ENCODE data around the gene RFX7.

RFX7 gene

DNA sequence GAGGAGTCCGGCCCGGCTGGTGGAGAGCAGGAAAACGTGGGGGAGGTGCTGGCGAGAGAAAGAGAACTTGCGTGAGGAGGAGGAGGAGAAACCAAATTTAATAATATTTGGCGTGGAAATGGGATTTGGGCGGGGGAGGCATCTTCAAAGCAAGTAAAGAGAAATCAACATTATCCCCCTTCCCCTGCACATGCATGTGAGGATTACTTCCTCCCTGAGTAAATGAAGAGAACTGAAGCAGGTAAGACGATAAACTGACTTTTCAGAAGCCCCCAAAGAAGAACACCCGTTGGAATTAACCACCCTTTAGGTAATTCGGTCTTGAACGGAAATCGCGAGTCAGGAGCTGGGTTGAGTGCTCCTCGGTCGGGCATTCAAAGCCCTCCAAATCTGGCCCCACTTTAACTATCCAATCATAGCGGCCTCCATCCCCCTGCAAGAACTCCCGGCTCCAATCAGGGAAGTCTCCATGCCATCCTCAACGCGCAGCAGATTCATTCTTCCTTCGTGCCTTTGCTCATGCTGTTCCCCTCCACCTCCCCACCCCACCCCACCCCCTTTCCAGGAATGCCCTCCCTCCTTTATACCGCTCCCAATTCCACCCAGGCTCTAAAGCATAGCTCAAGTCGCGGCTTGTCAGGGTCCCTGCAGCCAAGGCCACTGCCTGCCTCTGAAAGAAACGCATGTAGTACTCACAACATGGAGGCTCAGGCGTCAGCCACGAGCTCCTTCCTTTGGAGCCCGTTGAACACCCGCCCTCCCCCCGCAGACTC, 545 bp upstream of the RFX7 start:
- peak; percentile 7 to 11 (median 10) for DNase-seq (ENCODE audit: low read depth in 2 of 3, low spot score in 2 of 3)

DNA sequence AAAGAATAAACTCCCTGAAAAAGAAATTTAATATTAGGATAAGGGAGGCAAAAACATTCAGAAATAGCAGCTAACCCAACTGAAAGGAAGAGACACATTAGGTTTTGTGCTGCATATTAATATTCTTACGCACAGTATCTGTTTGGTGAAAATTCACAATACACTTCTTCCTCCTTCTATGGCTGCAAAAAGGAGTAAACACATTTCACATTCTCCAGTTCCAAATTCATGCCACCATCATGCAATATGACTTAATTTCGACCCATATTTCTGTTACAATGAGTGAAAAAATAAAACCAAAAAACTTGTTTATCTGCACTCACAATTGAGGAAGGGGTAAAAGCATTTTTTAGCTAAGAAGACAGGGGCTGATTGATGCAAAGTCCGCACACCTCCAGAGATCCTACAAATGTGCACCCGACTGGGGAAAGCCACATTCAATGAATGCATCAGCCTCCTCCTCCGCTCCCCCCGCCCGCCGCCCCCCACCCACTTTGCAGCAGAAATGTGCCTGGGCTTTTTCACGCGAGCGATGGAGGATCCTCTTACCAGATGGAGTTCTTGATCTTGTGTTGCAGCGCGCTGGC, 1.0 kb downstream of the RFX7 start:
- DNase-seq (ENCODE audit: low read depth in 2 of 3, low spot score in 2 of 3), result no peak

DNA sequence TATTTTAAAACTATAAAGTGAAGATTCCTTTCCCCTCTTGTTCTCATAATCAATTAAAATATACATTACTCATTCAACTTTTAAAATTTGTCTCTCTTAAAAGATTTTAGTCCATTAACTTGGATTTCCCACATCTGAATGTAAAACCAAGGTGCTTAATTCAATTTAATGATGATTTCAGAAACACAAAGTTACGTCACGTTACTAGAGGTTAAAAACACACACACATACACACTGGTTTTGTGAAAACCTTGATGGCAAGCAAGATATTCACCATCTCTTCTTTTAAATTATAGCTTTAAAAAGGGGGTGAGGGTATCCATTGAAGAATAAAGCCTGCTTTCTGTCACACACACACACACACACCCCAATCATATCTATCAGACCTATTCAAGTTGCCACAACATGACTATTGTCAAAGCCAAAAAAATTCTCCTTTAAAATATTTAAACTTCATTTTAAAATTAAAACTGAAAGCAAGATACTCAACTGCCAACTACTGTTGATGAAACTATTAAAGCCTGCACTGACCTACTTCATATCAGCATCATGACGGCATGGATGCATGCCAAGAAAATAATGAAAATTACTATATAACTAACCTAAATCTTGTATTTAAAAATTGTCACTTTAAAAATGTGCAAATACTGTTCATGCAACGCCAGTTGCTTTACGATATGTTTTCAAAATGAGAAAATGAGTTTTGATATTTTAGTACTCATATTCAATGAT, 2.1 kb downstream of the RFX7 start:
- DNase-seq (ENCODE audit: low read depth in 2 of 3, low spot score in 2 of 3), result no peak

DNA sequence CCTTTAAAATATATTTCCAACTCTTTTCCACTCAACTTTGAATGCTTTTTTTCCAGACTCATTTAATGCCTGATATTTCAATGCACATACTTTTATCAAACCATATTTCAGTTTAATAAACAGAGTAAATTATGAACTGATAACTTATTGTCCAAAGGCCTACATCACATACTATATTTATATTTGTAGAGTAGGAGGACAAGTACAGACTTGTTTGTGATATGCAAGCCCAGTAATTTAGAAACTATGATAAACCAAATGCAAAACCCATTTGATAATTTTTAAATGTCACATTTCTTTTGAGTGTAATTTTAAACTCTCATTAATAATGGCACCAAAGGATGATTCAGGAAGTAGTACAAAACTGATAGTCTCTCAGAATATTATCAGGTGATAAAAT, 3.3 kb downstream of the RFX7 start:
- no peak for DNase-seq (ENCODE audit: low read depth in 2 of 3, low spot score in 2 of 3)

DNA sequence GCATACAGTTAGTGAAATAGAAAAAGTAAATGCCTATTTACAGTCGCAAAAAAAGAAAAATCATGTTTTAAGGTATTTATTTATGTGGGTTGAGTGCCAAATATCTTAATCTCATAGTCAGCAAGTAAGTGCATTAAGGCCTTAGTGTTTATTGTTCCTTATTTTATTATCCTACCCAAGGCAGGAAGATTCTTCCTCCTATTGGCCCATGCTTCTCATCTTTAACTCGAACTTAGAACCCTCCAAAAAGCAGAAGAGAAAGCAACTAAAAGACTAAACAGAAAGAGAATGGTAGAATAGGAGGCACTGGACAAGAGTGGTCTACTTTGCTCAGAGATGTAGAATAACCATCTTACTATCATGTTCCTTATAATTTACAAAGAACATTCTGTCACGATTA, 7.5 kb downstream of the RFX7 start:
- DNase-seq (ENCODE audit: low read depth in 2 of 3, low spot score in 2 of 3), result no peak

DNA sequence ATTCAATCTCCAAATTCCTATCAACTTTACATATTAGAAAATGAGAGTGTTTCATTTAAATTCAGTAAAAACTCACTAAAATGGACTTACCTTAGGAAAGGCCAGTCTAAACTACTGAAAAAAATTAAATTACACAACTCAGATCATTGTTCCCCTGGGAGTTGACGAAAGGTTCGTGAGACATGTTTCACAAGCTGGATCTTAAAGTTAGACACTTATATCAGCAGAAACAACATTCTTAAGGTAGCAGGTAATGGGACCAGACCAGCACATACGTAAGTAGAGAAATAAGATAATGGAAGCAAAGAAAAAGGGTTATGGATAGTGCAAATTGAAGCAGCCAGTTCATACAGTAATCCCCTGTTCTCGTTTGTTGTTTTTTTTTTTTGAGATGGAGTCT, 8.9 kb downstream of the RFX7 start:
- no peak for DNase-seq (ENCODE audit: low read depth in 2 of 3, low spot score in 2 of 3)

DNA sequence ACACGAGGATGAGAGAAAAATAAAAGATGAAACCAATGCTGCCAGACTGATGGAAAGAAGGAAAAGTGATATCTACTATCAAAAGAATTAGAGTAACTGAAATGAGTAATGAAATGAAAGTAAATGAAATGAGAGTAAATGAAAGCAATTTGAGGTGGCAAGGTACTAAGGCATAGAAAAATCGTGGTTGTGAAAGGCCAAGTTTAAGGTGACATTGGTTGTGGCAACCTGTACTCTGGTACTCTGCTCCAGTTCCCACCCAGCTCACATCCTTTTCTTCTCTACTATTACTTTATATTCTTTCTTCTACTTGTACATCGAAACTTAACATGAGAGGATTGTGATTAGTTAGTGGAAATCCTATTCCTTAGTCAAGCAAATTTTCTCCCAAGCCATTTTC, 10.1 kb downstream of the RFX7 start:
- no peak for DNase-seq (ENCODE audit: low read depth in 2 of 3, low spot score in 2 of 3)

DNA sequence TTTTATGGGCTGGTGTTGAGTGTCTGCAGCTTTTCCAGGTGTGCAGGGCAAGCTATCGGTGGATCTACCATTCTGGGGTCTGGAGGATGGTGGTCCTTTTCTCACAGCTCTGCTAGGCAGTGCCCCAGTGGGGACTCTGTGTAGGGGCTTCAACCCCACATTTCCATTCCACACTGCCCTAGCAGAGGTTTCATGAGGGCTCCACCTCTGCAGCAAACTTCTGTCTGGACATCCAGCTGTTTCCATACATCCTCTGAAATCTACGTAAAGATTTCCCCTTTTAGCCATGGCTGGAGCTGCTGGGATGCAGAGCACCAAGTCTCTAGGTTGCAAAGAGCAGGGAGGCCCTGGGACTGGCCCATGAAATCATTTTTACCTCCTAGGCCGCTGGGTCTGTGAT, 11.6 kb downstream of the RFX7 start:
- DNase-seq (ENCODE audit: low read depth in 2 of 3, low spot score in 2 of 3), result no peak

DNA sequence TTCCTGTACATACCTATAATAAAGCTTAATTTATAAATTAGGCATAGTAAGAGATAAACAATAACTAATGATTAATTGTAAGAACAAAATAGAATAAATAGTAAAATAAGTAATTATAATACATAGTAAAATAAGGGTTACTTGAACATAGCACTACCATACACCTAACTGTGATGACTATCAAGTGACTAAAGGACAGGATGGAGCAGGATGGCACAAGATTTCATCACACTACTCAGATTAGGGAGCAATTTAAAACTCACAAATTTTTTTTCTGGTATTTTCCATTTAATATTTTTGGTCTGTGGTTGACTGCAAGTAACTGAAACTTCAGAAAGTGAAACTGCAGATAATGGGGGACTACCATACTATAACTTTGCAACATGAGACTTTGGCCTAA, 14.8 kb downstream of the RFX7 start:
- no peak for DNase-seq (ENCODE audit: low read depth in 2 of 3, low spot score in 2 of 3)

DNA sequence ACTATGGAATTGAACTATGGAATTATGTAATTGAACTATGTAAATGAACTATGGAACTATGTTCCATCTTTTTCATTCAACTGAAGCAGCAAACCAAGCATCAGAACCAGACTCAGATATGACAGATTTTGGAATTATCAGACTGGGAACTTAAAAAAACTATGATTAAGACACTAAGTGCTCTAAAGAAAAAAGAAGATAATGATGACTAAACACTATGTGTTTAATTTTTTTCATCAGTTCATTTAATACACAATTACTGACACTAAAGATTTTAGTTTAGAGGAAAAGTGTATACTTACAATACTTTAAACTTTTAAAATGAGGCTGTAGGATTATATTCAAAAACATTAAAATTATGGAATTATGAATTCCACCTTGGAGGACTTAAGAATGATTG, 15.3 kb downstream of the RFX7 start:
- DNase-seq (ENCODE audit: low read depth in 2 of 3, low spot score in 2 of 3), result no peak

DNA sequence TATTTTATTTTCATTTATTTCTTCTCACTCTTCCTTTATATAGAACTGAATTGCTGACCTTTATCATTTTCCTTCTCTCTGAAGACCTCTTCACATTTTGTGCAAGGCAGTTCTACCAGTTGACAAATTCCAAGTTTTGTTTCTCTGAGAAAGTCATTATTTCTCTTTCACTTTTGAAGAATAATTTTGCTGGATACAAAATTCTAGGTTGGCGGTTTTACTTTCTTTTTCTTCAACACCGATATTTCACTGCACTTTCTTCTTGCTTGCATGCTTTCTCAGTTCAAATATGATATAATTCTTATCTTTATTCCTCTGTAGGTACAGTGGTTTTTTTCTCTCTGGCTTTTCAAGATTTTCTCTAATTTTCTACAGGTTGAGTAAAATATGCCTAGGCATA, 15.9 kb downstream of the RFX7 start:
- no peak for DNase-seq (ENCODE audit: low read depth in 2 of 3, low spot score in 2 of 3)

DNA sequence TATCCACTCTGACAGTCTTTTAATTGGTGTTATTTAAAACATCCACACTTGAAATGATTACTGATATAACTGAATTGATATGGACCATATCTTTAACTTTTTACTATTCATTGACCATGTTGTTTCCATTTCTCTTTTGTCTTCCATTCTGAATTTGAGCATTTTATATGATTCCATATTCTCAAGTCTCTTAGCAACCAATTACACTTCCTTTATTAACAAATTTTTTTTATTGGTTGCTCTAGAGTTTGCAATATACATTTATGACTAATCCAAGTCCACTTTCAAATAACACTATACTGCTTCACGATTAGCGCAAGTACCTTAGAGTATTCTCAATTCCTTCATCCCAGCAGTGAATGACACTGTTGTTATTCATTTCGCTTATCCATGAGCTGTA, 16.4 kb downstream of the RFX7 start:
- no peak for DNase-seq (ENCODE audit: low read depth in 2 of 3, low spot score in 2 of 3)

DNA sequence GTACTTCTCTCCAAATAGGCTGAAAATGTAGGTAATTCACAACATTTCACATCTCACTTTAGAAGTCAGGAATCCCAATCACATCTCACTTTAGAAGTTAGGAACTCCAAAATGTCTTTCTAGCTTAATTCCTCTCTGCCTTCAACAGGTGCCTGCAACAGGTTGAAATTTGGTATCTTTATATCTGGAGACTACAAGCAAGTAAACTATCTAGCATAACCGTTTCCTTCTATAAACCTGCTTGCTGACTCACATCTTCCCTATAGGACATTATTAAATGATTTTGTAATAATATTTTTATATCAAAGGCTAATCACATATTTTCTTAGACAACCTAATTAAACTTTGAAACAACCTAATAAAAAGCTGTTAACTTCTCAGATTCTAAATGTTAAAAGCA, 18.2 kb downstream of the RFX7 start:
- no peak for DNase-seq (ENCODE audit: low read depth in 2 of 3, low spot score in 2 of 3)

DNA sequence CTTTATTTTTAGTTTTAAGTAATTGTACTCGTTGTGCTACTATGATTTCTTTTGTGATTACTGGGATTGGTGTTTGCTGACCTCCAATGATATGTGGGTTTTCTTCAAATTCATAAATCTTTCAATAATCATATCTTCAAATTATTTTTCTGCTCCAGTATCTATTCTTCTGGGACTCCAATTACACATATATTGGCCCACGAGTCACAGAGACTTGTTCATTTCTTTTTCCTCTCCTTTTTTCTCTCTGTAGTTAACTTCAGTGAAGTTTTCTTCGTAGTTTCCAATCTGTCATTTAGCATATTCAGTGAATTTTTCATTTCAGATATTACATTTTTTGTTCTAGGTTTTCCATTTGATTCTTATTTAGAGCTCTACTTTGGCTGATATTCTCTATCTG, 21.4 kb downstream of the RFX7 start:
- no peak for DNase-seq (ENCODE audit: low read depth in 2 of 3, low spot score in 2 of 3)

DNA sequence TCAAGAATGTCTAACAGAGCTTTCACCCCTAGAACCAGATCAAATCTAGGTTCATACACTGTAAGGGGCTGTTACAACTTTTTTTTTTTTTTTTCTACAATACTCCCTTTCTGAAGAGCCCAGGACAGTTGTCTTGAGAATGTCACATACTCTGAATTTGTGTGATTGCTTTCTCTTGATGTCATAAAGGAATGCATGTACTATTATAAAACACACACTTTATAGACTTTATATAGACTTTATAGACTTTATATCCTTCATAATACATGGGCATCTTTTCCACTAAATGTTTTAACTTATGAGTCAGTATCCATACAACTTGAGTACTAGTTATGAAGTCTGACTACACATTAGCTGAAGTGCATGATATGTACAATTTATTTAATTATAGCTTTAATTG, 26.3 kb downstream of the RFX7 start:
- no peak for DNase-seq (ENCODE audit: low read depth in 2 of 3, low spot score in 2 of 3)

DNA sequence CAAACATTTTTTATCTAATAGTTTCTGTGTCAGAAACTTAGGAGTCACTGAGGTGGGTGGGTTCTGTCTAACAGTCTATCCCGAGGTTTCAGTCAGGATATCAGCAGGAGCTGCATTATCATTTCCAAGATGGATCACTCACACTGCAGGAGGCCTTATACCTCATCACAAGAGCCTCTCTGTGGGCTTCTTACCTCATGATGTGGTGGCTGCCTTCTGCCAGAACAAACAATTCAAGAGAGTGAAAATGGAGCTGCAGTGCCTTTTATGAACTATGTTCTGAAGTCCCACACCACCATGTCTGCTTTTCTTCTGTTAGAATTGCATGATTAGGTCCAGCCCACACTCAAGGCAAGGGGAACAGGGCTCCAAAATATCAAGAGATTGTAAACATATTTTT, 27.9 kb downstream of the RFX7 start:
- no peak for DNase-seq (ENCODE audit: low read depth in 2 of 3, low spot score in 2 of 3)

DNA sequence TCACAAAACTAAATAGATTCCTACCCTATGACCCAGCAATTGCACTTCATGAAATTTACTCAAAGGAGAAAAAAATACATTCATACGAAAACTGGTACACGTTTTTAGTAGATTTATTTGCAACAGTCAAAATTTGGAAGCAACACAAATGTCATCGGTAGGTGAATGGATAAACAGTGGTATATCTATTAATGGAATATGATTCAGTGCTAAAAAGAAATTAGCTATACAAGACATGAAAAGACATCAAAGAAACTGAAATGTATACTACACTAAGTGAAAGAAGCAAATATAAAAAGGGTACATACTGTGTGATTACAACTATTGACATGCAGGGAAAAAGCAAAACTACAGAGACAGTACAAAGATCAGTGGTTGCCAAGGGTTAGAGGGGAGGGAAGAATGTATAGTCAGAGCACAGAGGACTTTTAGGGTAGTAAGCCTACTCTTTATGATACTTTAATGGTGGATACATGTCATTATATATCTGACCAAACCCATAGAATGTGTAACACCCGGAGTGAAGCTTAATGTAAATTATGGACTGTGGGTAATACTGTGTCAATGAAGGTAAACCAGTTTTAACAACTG, 31.6 kb downstream of the RFX7 start:
- DNase-seq (ENCODE audit: low read depth in 2 of 3, low spot score in 2 of 3), result no peak

DNA sequence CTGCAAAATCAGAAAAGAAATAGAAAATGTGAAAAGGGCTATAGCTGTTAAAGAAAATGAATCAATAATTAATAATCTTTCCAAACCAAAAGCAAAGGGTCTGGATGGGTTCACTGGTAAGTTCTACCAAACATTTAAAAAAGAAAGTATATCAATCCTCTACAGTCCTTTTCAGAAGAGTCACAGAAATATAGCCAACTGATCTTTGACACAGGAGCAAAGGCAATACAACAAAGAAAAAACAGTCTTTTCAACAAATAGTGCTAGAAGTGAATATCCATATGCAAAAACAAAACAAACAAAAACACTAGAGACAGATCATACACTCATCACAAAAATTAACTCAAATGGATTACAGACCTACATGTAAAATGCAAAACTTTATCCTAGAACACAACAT, 32.6 kb downstream of the RFX7 start:
- DNase-seq (ENCODE audit: low read depth in 2 of 3, low spot score in 2 of 3), result no peak

DNA sequence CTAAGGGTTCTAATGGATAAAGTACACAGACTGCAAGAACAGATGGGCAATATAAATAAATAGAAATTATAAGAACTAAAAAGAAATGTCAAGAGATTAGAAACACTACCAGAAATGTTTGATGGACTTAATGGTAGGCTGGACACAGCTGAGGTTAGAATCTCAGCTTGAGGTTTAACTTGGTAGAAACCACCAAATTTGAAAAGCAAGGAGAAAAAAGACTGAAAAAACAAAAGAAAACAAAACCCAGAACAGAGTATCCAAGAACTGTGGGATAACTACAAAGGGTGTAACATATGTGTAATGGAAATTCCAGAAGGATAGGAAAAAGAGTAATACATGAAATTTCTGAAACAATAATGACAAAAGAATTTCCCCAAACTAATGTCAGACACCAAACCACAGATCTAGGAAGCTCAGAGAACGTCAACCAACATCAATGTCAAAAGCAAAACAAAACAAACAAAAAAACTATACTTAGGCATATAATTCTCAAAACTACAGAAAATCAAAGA, 35.0 kb downstream of the RFX7 start:
- DNase-seq (ENCODE audit: low read depth in 2 of 3, low spot score in 2 of 3), result no peak

DNA sequence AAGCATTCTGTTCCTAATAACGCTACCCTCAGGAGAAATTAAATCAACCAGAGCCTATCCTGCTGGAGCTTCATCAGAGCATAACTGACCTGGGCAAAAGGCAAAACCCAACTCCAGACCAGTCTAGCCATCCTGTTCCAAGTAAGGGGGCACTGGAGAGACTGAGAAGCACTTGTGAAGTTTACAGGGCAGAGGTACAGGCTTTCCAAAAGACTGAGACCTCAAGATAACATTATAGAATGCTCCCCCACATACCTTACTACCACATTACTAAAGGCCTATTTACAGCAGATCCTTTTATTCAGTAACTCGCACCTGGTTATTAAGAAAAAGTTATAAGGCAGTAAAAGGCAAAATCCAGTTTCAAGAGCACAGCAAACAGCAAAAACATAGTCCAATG, 35.5 kb downstream of the RFX7 start:
- DNase-seq (ENCODE audit: low read depth in 2 of 3, low spot score in 2 of 3), result no peak

DNA sequence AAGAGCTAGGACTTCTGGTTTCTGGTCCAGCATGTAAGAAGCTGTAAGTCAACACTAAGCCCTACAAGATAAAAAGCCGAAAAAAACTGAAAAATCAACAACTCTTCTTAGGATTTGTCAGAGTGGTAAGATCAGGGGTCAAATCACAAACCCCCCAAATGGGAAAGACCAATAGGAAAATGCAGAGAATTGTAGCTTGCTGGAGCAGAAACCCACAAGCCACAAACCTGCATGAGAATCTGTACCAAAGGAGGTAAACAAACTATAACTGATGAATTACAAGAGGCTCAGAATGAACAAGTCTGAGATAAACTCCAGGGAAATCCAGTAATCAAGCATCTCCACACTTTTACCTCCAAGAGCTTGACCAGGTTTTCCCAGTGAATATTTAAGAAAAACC, 36.0 kb downstream of the RFX7 start:
- DNase-seq (ENCODE audit: low read depth in 2 of 3, low spot score in 2 of 3), result no peak

DNA sequence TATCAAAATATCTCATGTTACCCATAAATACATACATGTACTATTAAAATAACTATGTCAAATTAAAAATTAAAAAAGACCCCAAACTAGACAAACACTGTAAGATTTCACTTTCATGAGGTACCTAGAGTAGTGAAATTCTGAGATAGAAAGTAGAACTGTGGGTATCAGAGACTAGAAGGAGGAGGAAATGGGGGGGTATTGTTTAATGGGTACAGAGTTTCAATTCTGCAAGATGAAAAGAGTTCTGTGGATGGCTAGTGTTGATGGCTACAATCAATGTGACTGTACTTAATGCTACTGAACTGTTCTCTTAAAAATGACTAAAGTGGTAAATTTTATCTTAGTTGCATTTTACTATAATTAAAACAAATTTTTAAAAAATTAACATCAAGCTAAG, 36.6 kb downstream of the RFX7 start:
- no peak for DNase-seq (ENCODE audit: low read depth in 2 of 3, low spot score in 2 of 3)

Data from activated CD8-positive, alpha-beta memory T cell treated with anti-CD3 and anti-CD28 coated beads for 48 hours (primary cell).